ENCODE data around the gene IRF7.

DNA sequence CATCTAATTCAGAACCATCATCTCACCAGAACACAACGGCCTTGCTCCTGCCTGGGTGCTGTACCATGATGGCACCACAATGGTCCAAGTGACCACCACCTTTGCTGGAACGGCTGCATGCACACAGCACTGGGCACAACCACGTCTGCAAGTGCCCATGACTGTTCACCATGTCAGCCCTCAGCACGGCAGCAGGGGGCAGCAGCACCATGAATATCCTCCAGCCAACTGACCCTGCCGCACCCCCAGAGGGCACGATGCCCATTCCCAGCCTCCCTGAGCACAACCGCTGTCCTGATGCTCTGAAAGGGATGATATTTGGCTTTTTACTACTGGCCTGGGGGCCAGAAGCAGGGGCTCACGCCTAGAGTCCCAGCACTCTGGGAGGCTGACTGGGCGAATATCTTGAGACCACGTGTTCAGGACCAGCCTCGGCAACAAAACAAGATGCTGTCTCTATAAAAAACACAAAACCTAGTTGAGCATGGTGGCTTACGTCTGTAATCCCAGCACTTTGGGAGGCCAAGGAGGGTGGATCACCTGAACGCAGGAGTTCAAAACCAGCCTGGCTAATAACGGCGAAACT is 47.0 kb upstream of the IRF7 start:
- TF ChIP-seq EZH2 (IDR thresholded peaks at IDR 0.05) (no peak), POLR2AphosphoS5 (IDR thresholded peaks at IDR 0.05; ENCODE audit: borderline replicate concordance, low read depth, low read length) (no peak), FOXP2 (optimal IDR thresholded peaks at IDR 0.05; ENCODE audit: control extremely low read depth, extremely low read length, insufficient read depth) (no peak)
